SK-N-SH treated with all-trans-retinoic acid at 6 μM for 48 hours (cell line): ENCODE measurements around the gene GALNT7.

ENCODE experiments used
- ATAC-seq: fragments of 200-7000 bp; cut with Tn5 transposase; 3 replicates; pipeline ENCODE4 v1.9.1; 2020; ENCODE audit warnings: mild to moderate bottlenecking, moderate library complexity
- BACH2 ChIP-seq: fragments of 250-450 bp; sonication (Bioruptor Pico); IDR thresholded peaks from 2 replicates; pipeline ENCODE4 v1.9.0; 2021; ENCODE audit warnings: mild to moderate bottlenecking, borderline replicate concordance
- CREB5 ChIP-seq: fragments of 250-450 bp; sonication (Bioruptor Pico); IDR thresholded peaks from 2 replicates; pipeline ENCODE4 v1.5.1; 2020; ENCODE audit warnings: low read depth, mild to moderate bottlenecking, moderate library complexity
- CSDC2 ChIP-seq: fragments of 250-450 bp; sonication (Bioruptor Pico); IDR thresholded peaks from 2 replicates; pipeline ENCODE4 v1.5.0; 2020; ENCODE audit warnings: mild to moderate bottlenecking, moderate library complexity
- CSRNP3 ChIP-seq: fragments of 250-450 bp; sonication (Bioruptor Pico); IDR thresholded peaks from 2 replicates; pipeline ENCODE4 v1.5.1; 2021; ENCODE audit warnings: mild to moderate bottlenecking, moderate library complexity
- GLIS3 ChIP-seq: fragments of 250-450 bp; sonication (Bioruptor Pico); IDR thresholded peaks from 2 replicates; pipeline ENCODE4 v1.5.0; 2020; ENCODE audit warnings: mild to moderate bottlenecking, moderate library complexity
- ISL1 ChIP-seq: fragments of 250-450 bp; sonication (Bioruptor Pico); IDR thresholded peaks from 2 replicates; pipeline ENCODE4 v2.1.2; 2022; ENCODE audit warnings: mild to moderate bottlenecking, moderate library complexity
- OSR1 ChIP-seq: fragments of 250-450 bp; sonication (Bioruptor Pico); IDR thresholded peaks from 2 replicates; pipeline ENCODE4 v1.8.0; 2022; ENCODE audit warnings: moderate library complexity, mild to moderate bottlenecking, inconsistent platforms
- PATZ1 ChIP-seq: fragments of 250-450 bp; sonication (Bioruptor Pico); IDR thresholded peaks from 2 replicates; pipeline ENCODE4 v1.8.0; 2020; ENCODE audit warnings: mild to moderate bottlenecking, moderate library complexity, borderline replicate concordance
- POU6F1 ChIP-seq: fragments of 250-450 bp; sonication (Bioruptor Pico); IDR thresholded peaks from 2 replicates; pipeline ENCODE4 v1.8.0; 2021; ENCODE audit warnings: low read depth, mild to moderate bottlenecking, moderate library complexity, borderline replicate concordance
- TCF4 ChIP-seq: fragments of 250-450 bp; sonication (Bioruptor Pico); IDR thresholded peaks from 2 replicates; pipeline ENCODE4 v1.8.0; 2021; ENCODE audit warnings: mild to moderate bottlenecking, moderate library complexity, borderline replicate concordance
- TOX ChIP-seq: fragments of 250-450 bp; sonication (Bioruptor Pico); IDR thresholded peaks from 2 replicates; pipeline ENCODE4 v1.8.0; 2021; ENCODE audit warnings: mild to moderate bottlenecking, moderate library complexity, borderline replicate concordance
- TSHZ2 ChIP-seq: fragments of 250-450 bp; sonication (Bioruptor Pico); IDR thresholded peaks from 2 replicates; pipeline ENCODE4 v1.5.0; 2020; ENCODE audit warnings: mild to moderate bottlenecking, moderate library complexity
- ZC3H10 ChIP-seq: fragments of 250-450 bp; sonication (Bioruptor Pico); IDR thresholded peaks from 2 replicates; pipeline ENCODE4 v1.5.1; 2021; ENCODE audit warnings: mild to moderate bottlenecking, moderate library complexity
- ZFP3 ChIP-seq: fragments of 250-450 bp; sonication (Bioruptor Pico); IDR thresholded peaks from 2 replicates; pipeline ENCODE4 v1.5.0; 2020; ENCODE audit warnings: mild to moderate bottlenecking, moderate library complexity
- ZFP30 ChIP-seq: fragments of 450-650 bp; formaldehyde crosslinking; IDR thresholded peaks from 2 replicates; pipeline ENCODE4 v1.5.0; 2022; ENCODE audit warnings: mild to moderate bottlenecking, moderate library complexity
- ZNF565 ChIP-seq: fragments of 450-650 bp; formaldehyde crosslinking; conservative IDR thresholded peaks from 2 replicates; pipeline ENCODE4 v1.5.0; 2020; ENCODE audit warnings: low read depth, mild to moderate bottlenecking, moderate library complexity
- ZNF70 ChIP-seq: fragments of 450-650 bp; formaldehyde crosslinking; IDR thresholded peaks from 2 replicates; pipeline ENCODE4 v1.5.0; 2020; ENCODE audit warnings: mild to moderate bottlenecking, moderate library complexity
- ZNF8 ChIP-seq: fragments of 450-650 bp; formaldehyde crosslinking; IDR thresholded peaks from 2 replicates; pipeline ENCODE4 v1.5.0; 2020; ENCODE audit warnings: mild to moderate bottlenecking, moderate library complexity

The GALNT7 gene

GRCh38 chr4:173319696-173320095 lies 151.1 kb downstream of the GALNT7 start:
- ATAC-seq, result no peak
- TF ChIP-seq ZNF70 (CRISPR knock-in tag) (no peak), ZC3H10 (CRISPR knock-in tag) (no peak), ZNF565 (no peak), TOX (CRISPR knock-in tag) (no peak), ZNF8 (no peak), GLIS3 (CRISPR knock-in tag) (no peak), CREB5 (no peak), POU6F1 (CRISPR knock-in tag) (no peak), CSRNP3 (CRISPR knock-in tag) (no peak), ZFP30 (no peak), PATZ1 (no peak), ISL1 (CRISPR knock-in tag) (no peak), ZFP3 (CRISPR knock-in tag) (no peak), TCF4 (no peak), TSHZ2 (CRISPR knock-in tag) (no peak), OSR1 (CRISPR knock-in tag) (no peak)

GRCh38 chr4:173325007-173325736 lies 156.6 kb downstream of the GALNT7 start:
- TF ChIP-seq CREB5, result no peak
- TF ChIP-seq CSRNP3 (CRISPR knock-in tag), result no peak
- TF ChIP-seq PATZ1, result no peak
- TF ChIP-seq BACH2 (CRISPR knock-in tag), result no peak
- no peak for TF ChIP-seq CSDC2 (CRISPR knock-in tag)
- ATAC-seq, result no peak
